GM12878 (cell line): ENCODE results near the gene TCF12. TPM values are rescaled to one million over a fixed set of nuclear protein-coding genes. Genes with fewer than 3 reads are reported as not detected.

Experiments used
- ATAC-seq: fragments of 200-7000 bp; cut with Tn5 transposase; 3 replicates; pipeline ENCODE4 v1.9.1; 2020; ENCODE audit warnings: mild to moderate bottlenecking, moderate library complexity
- BruUV-seq: library from RNA; stranded (reverse); fragments of 400-500 nt; replicated peaks from 2 replicates; lab custom pipeline; 2021; lab: Mats Ljungman, UMichigan
- CTCF ChIA-PET: fragments of 300-600 bp; sonication (Branson Sonifier 250); formaldehyde crosslinking; extraction: SDS; loops from one replicate; lab custom pipeline; 2021; ENCODE audit warnings: inconsistent platforms; lab: Yijun Ruan, JAX
- POLR2A ChIA-PET: fragments of 350-600 bp; formaldehyde crosslinking; extraction: SDS; loops from one replicate; lab custom pipeline; 2021; ENCODE audit warnings: inconsistent platforms; lab: Charles Lee
- RAD21 ChIA-PET: fragments of 300-600 bp; sonication (Branson Sonifier 250); formaldehyde crosslinking; loops from one replicate; lab custom pipeline; 2023; ENCODE audit warnings: antibody characterized with exemption; ENCODE audit not compliant: unreplicated experiment; lab: Charles Lee
- SMC1A ChIA-PET: fragments of 300-600 bp; sonication (Branson Sonifier 250); formaldehyde crosslinking; loops from one replicate; lab custom pipeline; 2023; ENCODE audit not compliant: unreplicated experiment, uncharacterized antibody; lab: Charles Lee
- DNase-seq: peaks from one replicate; pipeline ENCODE4 v3.0.0-alpha.2; 2011; ENCODE audit warnings: low read depth, low spot score
- FAIRE-seq: peaks from 3 replicates; lab custom pipeline; 2011; peaks lifted over from hg19 to GRCh38; lab: Jason Lieb, UNC
- H2AFZ ChIP-seq: 2 replicates; pipeline ENCODE4 v1.6.0; 2011; ENCODE audit warnings: low read depth, low read length, control low read depth; ENCODE audit not compliant: control insufficient read depth
- H3K27ac ChIP-seq: 2 replicates; pipeline ENCODE4 v1.5.1; 2011; ENCODE audit warnings: control low read depth; ENCODE audit not compliant: control insufficient read depth, insufficient read depth
- H3K27me3 ChIP-seq, 2 experiments: replicated peaks in 1 of 2; 2 replicates each; pipeline versions ENCODE4 v1.6.0 to v1.6.1; 2011; ENCODE audit warnings: low read length in 1 of 2; ENCODE audit not compliant: control insufficient read depth in 2 of 2, insufficient read depth in 2 of 2
- H3K36me3 ChIP-seq, 2 experiments: 2 replicates each; pipeline ENCODE4 v1.5.1; 2011; ENCODE audit warnings: low read length in 1 of 2; ENCODE audit not compliant: control insufficient read depth in 2 of 2, insufficient read depth in 2 of 2
- H3K4me1 ChIP-seq: 2 replicates; pipeline ENCODE4 v1.6.1; 2011; ENCODE audit warnings: mild to moderate bottlenecking, low read length, moderate library complexity, mixed read lengths; ENCODE audit not compliant: control insufficient read depth, insufficient read depth
- H3K4me2 ChIP-seq: 2 replicates; pipeline ENCODE4 v1.6.0; 2011; ENCODE audit warnings: control low read depth; ENCODE audit not compliant: control insufficient read depth, insufficient read depth
- H3K4me3 ChIP-seq: fragments of 200-600 bp; sonication (generic); 2 replicates; pipeline ENCODE4 v1.5.1; 2016
- H3K79me2 ChIP-seq: 2 replicates; pipeline ENCODE4 v1.6.0; 2011; ENCODE audit warnings: low read length; ENCODE audit not compliant: control insufficient read depth, insufficient read depth
- H3K9ac ChIP-seq: 2 replicates; pipeline ENCODE4 v1.8.0; 2011; ENCODE audit warnings: low read length, control low read depth, mixed read lengths; ENCODE audit not compliant: control insufficient read depth, insufficient read depth
- H3K9me3 ChIP-seq: replicated peaks from 3 replicates; pipeline ENCODE4 v1.5.1; 2011; ENCODE audit warnings: mild to moderate bottlenecking, low read length; ENCODE audit not compliant: control insufficient read depth, insufficient read depth
- H4K20me1 ChIP-seq: 2 replicates; pipeline ENCODE4 v1.6.0; 2011; ENCODE audit not compliant: control insufficient read depth, insufficient read depth
- BMI1 ChIP-seq: fragments of 450-650 bp; IDR thresholded peaks from 2 replicates; pipeline ENCODE4 v1.6.1; 2016; ENCODE audit warnings: mild to moderate bottlenecking, moderate library complexity, borderline replicate concordance
- CHD4 ChIP-seq: fragments of 200-600 bp; sonication (generic); IDR thresholded peaks from 2 replicates; pipeline ENCODE4 v1.6.1; 2016; ENCODE audit warnings: mild to moderate bottlenecking
- MLLT1 ChIP-seq: fragments of 450-650 bp; IDR thresholded peaks from 2 replicates; pipeline ENCODE4 v1.6.1; 2016; ENCODE audit warnings: mild to moderate bottlenecking
- MTA3 ChIP-seq: IDR thresholded peaks from 2 replicates; pipeline ENCODE4 v1.6.1; 2012; ENCODE audit warnings: low read length, inconsistent platforms, borderline replicate concordance
- NR2C1 ChIP-seq: fragments of 450-650 bp; IDR thresholded peaks from 2 replicates; pipeline ENCODE4 v1.6.1; 2017; ENCODE audit warnings: antibody characterized with exemption, mild to moderate bottlenecking, moderate library complexity
- STAT3 ChIP-seq: IDR thresholded peaks from 2 replicates; pipeline ENCODE4 v1.6.1; 2011; ENCODE audit warnings: low read depth, low read length, improper control_type of control experiment
- TCF12 ChIP-seq: IDR thresholded peaks from 2 replicates; pipeline ENCODE4 v1.6.1; 2011; ENCODE audit warnings: low read depth, mild to moderate bottlenecking, low read length
- WGBS: methylation state at CpG from one replicate; pipeline ENCODE4 v1.1.6; 2016; ENCODE audit warnings: low lambda C conversion rate; ENCODE audit not compliant: insufficient replicate concordance, insufficient coverage; ENCODE audit errors: missing lambda C conversion rate; 5-methylcytosine and 5-hydroxymethylcytosine counted together
- in situ Hi-C: fragments of 300-500 bp; cut with MboI; formaldehyde crosslinking; loops from 9 replicates; pipeline ENCODE4 v1.14.3; 2018; ENCODE audit warnings: mixed read lengths
- intact Hi-C: fragments of 100-400 bp; cut with micrococcal nuclease; formaldehyde crosslinking; loops from one replicate; pipeline ENCODE4 v1.14.2; 2022; ENCODE audit not compliant: unreplicated experiment
- polyA plus RNA-seq, 11 experiments: library from polyadenylated mRNA; depleted of rRNA in 4 of 11; unstranded in 6 of 11; stranded (reverse) in 5 of 11; fragments of >200 nt; fragmentation: Nextera tagmentation in 4 of 11; fragmentation: Illumina TruSeq in 1 of 11; extraction: Ambion mirVana in 4 of 11; extraction: Trizol in 1 of 11; gene quantifications; 1 replicate in 1 of 11; 2 replicates in 10 of 11; pipeline versions ENCODE4 v1.2.1 to v1.2.3, GENCODE V29; 2011 to 2016; ENCODE audit warnings: inconsistent platforms in 2 of 11, missing spikeins in 2 of 11, low read depth in 1 of 11
- total RNA-seq, 4 experiments: library from RNA; depleted of rRNA in 3 of 4; stranded (reverse); fragments of >200 nt in 3 of 4; fragmentation: Illumina TruSeq in 1 of 4; extraction: Trizol in 1 of 4; gene quantifications; 2 replicates each; pipeline versions ENCODE4 v1.2.1 to v1.2.3, GENCODE V29; 2013 to 2021
- TF ChIP-seq, protein P1 (sequence below): fragments of 450-650 bp; conservative IDR thresholded peaks from 2 replicates; pipeline ENCODE4 v1.6.1; 2017; ENCODE audit warnings: mild to moderate bottlenecking, moderate library complexity

Gene TCF12
- total and polyA plus RNA-seq, 10 of the 15 experiments (the other 5 are each of a cell fraction or from before 2014, with no cell fraction given): 8.2 to 70.9 (median 49.5) TPM

DNA sequence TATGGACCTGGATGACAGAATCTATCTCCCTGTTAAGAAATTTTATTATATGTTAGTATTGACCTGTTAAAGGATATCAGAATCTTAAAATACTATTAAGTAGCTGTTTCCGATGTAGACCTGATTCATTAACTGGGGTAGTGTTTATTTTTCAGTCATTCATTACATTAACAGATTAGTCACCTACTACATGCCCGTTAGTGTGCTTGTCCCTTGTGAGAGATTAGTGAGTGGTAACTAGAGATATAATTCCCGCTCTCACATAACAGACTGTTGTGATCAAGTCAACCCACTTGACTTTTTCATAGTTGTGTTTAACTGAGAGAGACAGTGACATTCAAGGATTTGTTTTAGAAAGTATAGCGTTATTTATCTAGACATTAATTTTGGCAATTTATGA lies 166.8 kb downstream of the TCF12 start:
- ChIA-PET RAD21 (no interaction called here), POLR2A (no interaction called here), CTCF (interaction anchor here (0.9 kb wide), 2 partner anchors 13 to 26 kb away, joined by 3 read pairs; no protein-coding TSS in a partner anchor), SMC1A (interaction anchor here (1.0 kb wide), 1 partner anchor 13 kb away, joined by 4 read pairs; no protein-coding TSS in a partner anchor)
- no peak for FAIRE-seq
- Histone ChIP-seq H3K27ac (no peak overlapping the region), H3K9ac (no peak overlapping the region), H3K36me3 (no peaks in the 10 kb centered on the region), H3K9me3 (no peaks in the 10 kb centered on the region), H3K4me3 (no peak overlapping the region), H3K79me2 (peaks cover 7% of the 10 kb centered on the region), H2AFZ (no peak overlapping the region), H3K4me1 (peaks cover 3% of the 10 kb centered on the region), H3K4me2 (no peak overlapping the region), H4K20me1 (no peaks in the 10 kb centered on the region), H3K27me3 (no peaks in the 10 kb centered on the region)
- WGBS: 84% methylated on average over 4 of the region's 4 CpGs
- no peak for ATAC-seq
- no TSS peak for BruUV-seq
- in situ Hi-C loops: no loop called here
- intact Hi-C loops: no loop called here
- DNase-seq: no peak
- no peak for TF ChIP-seq CHD4
- TF ChIP-seq BMI1: no peak
- TF ChIP-seq MTA3: no peak
- no peak for TF ChIP-seq MLLT1
- TF ChIP-seq, protein P1, sequence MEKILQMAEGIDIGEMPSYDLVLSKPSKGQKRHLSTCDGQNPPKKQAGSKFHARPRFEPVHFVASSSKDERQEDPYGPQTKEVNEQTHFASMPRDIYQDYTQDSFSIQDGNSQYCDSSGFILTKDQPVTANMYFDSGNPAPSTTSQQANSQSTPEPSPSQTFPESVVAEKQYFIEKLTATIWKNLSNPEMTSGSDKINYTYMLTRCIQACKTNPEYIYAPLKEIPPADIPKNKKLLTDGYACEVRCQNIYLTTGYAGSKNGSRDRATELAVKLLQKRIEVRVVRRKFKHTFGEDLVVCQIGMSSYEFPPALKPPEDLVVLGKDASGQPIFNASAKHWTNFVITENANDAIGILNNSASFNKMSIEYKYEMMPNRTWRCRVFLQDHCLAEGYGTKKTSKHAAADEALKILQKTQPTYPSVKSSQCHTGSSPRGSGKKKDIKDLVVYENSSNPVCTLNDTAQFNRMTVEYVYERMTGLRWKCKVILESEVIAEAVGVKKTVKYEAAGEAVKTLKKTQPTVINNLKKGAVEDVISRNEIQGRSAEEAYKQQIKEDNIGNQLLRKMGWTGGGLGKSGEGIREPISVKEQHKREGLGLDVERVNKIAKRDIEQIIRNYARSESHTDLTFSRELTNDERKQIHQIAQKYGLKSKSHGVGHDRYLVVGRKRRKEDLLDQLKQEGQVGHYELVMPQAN: no peak
- no peak for TF ChIP-seq TCF12
- no peak for TF ChIP-seq STAT3
- TF ChIP-seq NR2C1: no peak
